ENCODE measurements around the gene PXK.
"Not testable (repeated sequence)": the region's sequence is repeated elsewhere in the genome, so short reads cannot be mapped to it uniquely, and the experiment has no call there.

PXK gene

DNA sequence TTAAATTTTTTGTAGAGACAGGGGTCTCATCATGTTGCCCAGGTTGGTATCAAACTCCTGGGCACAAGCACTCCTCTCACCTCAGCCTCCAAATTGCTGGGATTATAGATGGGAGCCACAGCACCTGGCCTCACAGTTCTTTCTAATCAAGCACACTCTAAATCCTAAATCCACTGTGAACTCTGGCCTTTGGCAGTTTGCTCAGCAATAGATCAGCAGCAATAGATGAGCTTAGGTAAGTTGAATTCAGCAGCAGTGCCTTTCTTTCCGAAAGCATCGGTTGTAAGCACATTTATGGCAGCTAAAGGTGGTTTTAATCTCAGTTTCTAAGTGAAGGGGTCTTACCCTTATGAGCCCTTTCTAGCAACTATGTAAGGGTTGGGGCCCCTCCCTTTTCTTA is 84.4 kb downstream of the PXK start:
- no peak for DNase-seq (ENCODE audit: low read depth in 2 of 2, low spot score in 1 of 2)

- no peak for DNase-seq (ENCODE audit: low read depth in 2 of 2, low spot score in 1 of 2)
These were observed 85.5 kb downstream of the PXK start for GRCh38 chr3:58418227-58418626.

- no peak for DNase-seq (ENCODE audit: low read depth in 2 of 2, low spot score in 1 of 2)
These were observed 87.3 kb downstream of the PXK start for GRCh38 chr3:58419780-58420507.

GRCh38 chr3:58421004-58421403 is 88.3 kb downstream of the PXK start:
- no peak for DNase-seq (ENCODE audit: low read depth in 2 of 2, low spot score in 1 of 2)

GRCh38 chr3:58422756-58423325 is 90.1 kb downstream of the PXK start:
- DNase-seq (ENCODE audit: low read depth in 2 of 2, low spot score in 1 of 2): no peak

GRCh38 chr3:58424613-58425012 is 91.9 kb downstream of the PXK start:
- DNase-seq (ENCODE audit: low read depth in 2 of 2, low spot score in 1 of 2): no peak

GRCh38 chr3:58425782-58426181 is 93.1 kb downstream of the PXK start:
- no peak for DNase-seq (ENCODE audit: low read depth in 2 of 2, low spot score in 1 of 2)

DNA sequence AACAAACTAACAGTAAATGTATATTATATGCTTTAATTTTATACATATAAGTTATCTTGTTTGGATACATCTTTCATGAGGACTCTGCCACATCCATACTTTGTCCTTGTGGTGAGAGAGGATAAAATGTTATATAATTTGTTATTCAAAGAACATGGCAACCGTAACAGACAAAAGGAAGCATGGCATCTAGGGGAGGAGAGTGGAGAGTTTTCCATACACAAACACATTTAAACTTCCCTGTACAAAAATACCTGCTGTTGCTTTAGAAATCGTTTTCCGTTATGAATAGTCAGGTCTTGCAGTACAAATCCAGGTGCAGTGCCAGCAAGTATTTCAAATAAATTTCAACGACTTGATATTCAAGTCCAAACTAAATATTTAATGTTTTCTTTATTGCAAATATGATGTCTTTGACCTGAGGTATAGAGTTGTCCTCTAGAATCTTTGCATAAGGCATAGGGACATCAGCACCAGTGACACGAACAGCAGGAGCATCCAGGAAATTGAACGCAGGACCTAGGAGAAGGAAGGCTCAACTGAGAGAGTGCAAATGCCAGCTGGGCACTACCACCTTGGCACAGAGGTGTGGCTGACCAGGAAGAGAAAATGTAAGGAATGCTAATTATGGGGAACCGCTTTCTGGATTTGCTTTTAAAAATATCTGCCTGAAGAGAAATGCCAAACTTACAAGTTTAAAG is 95.1 kb downstream of the PXK start:
- no peak for DNase-seq (ENCODE audit: low read depth in 2 of 2, low spot score in 1 of 2)

GRCh38 chr3:58429657-58430056 is 97.0 kb downstream of the PXK start:
- DNase-seq (ENCODE audit: low read depth in 2 of 2, low spot score in 1 of 2): no peak

GRCh38 chr3:58432905-58433304 is 100.2 kb downstream of the PXK start:
- DNase-seq (ENCODE audit: low read depth in 2 of 2, low spot score in 1 of 2): no peak

GRCh38 chr3:58433400-58434167 is 100.9 kb downstream of the PXK start, which contains the start of gene PDHB:
PDHB (minus strand) TSS chr3:58433832; CDS start chr3:58433809, 23 bp downstream.
- peak; percentile 69 to 76 for DNase-seq (ENCODE audit: low read depth in 2 of 2, low spot score in 1 of 2)

DNA sequence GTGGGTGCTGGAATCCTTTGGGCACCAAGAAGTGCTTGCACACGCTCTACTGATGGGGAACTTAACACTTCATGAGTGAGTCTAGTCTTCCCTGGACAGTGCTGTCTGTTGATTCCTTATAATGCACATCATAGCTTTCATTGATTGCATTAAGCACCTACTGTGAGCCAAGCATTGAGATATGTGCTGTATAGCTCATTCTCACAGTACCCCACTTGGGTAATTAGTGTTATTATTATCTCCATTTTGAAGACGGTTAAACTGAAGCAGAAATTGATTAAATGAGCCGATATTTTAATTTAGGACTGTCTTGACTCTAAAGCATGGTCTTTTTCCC is 101.4 kb downstream of the PXK start:
- no peak for DNase-seq (ENCODE audit: low read depth in 2 of 2, low spot score in 1 of 2)

DNA sequence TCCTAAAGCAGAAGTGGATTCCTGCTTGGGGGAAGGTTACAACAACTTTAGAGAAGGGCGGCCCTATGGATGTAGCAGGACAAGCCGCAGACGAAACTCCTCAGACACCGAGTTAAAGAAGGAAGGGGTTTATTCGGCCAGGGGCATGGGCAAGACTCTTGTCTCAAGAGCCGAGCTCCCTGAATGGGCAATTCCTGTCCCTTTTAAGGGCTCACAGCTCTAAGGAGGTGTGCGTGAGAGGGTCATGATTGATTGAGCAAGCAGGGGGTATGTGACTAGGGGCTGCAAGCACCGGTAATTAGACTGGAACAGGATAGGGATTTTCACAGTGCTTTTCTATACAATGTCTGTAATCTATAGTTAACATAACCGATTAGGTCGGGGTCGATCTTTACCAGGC is 101.8 kb downstream of the PXK start:
- DNase-seq (ENCODE audit: low read depth in 2 of 2, low spot score in 1 of 2): no peak

DNA sequence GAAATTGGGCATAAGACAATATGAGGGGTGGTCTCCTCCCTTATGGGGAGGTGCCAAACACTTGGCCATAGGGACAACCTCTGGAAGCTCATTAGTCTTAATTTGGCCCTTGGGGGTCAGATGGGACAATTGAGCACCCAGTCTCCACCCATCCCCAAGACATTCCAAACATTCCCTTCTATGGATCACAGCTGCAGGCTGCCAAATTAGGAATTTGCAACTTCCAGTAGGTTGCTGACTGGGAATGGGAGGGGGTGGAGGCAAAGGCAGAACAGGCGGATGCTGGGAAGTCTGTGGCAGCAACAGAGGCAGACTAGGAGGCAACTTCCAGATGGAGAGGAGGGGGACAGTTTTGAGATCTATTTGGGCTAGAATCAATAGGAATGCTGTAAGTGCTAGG is 102.3 kb downstream of the PXK start:
- no peak for DNase-seq (ENCODE audit: low read depth in 2 of 2, low spot score in 1 of 2)

- DNase-seq (ENCODE audit: low read depth in 2 of 2, low spot score in 1 of 2): not testable (repeated sequence)
These were observed 104.6 kb downstream of the PXK start for GRCh38 chr3:58437276-58437675.

- DNase-seq (ENCODE audit: low read depth in 2 of 2, low spot score in 1 of 2): not testable (repeated sequence)
These were observed 108.3 kb downstream of the PXK start for GRCh38 chr3:58440996-58441355.

DNA sequence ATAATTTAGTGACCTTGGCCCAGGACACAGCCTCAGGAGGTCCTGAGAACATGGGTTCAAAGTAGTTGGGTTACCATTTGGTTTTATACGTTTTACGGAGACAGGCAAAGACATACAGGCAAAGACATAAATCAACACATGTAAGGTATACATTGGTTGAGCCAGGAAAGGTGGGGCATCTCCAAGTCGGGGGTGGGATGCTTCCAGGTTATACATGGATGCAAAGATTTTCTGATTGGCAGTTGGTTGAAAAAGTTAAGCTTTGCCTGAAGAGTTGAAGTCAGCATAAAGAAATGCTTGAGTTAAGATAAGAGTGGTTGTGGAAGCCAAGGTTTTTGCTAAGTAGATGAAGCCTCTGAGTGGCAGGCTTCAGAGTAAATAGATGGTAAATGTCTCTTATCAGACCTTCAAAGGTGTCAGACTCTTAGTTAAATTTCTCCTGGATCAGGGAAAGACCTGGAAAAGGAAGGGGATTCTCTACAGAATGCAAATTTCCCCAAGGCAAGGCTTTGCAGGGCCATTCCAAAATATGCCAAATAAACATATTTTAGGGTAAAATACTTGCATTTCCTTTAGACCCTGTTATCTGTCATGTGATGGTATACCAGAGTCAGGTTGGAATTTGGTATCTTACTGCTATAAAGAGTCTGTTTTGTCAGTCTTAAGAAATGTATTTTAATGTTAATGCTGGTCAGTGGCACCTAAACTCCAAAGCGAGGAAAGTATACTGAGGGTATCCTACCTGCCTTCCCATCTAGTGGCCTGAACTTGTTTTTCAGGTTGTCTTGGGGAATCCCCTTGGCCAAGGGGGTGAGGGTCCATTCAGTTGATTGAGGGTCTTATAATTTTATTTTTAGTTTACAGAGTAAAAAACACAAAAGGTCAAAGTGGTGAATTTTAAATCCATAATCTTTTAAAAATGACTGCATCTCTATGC is 109.1 kb downstream of the PXK start:
- DNase-seq (ENCODE audit: low read depth in 2 of 2, low spot score in 1 of 2): no peak

DNA sequence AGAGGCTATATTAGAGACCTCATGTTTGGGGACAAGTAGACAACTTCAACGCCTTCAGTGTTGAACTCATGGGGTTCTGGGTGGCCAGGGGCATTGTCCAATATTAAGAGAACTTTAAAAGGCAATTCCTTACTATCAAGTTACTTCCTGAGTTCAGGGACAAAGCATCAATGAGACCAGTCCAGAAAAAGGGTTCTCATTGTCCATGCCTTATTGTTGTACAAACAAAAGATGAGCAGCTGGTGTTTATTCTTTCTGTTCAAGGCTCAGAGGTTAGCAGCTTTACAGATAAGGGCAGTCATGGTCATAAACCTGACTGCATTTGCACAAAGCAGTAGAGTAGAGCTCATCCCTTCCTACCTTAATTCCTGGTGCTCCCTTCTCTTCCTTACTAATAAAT is 119.5 kb downstream of the PXK start:
- no peak for DNase-seq (ENCODE audit: low read depth in 2 of 2, low spot score in 1 of 2)

GRCh38 chr3:58459160-58459559 is 126.5 kb downstream of the PXK start:
- no peak for DNase-seq (ENCODE audit: low read depth in 2 of 2, low spot score in 1 of 2)

- DNase-seq (ENCODE audit: low read depth in 2 of 2, low spot score in 1 of 2): no peak
These were observed 130.1 kb downstream of the PXK start for GRCh38 chr3:58462829-58463180.

Data from stimulated activated CD8-positive, alpha-beta memory T cell treated with anti-CD3 and anti-CD28 coated beads, Interleukin-4, amount 100 ng/mL, for 1 hour (primary cell).